SK-N-SH treated with all-trans-retinoic acid at 6 μM for 48 hours (cell line): Measurements from ENCODE around the gene STX18.

Experiments used
- ATAC-seq: fragments of 200-7000 bp; cut with Tn5 transposase; 3 replicates; pipeline ENCODE4 v1.9.1; 2020; ENCODE audit warnings: mild to moderate bottlenecking, moderate library complexity
- ARNTL ChIP-seq: fragments of 450-650 bp; formaldehyde crosslinking; IDR thresholded peaks from 2 replicates; pipeline ENCODE4 v1.5.0; 2020; ENCODE audit warnings: low read depth, mild to moderate bottlenecking, moderate library complexity, borderline replicate concordance
- BACH2 ChIP-seq: fragments of 250-450 bp; sonication (Bioruptor Pico); IDR thresholded peaks from 2 replicates; pipeline ENCODE4 v1.9.0; 2021; ENCODE audit warnings: mild to moderate bottlenecking, borderline replicate concordance
- CREB5 ChIP-seq: fragments of 250-450 bp; sonication (Bioruptor Pico); IDR thresholded peaks from 2 replicates; pipeline ENCODE4 v1.5.1; 2020; ENCODE audit warnings: low read depth, mild to moderate bottlenecking, moderate library complexity
- CSDC2 ChIP-seq: fragments of 250-450 bp; sonication (Bioruptor Pico); IDR thresholded peaks from 2 replicates; pipeline ENCODE4 v1.5.0; 2020; ENCODE audit warnings: mild to moderate bottlenecking, moderate library complexity
- CSRNP3 ChIP-seq: fragments of 250-450 bp; sonication (Bioruptor Pico); IDR thresholded peaks from 2 replicates; pipeline ENCODE4 v1.5.1; 2021; ENCODE audit warnings: mild to moderate bottlenecking, moderate library complexity
- ESRRG ChIP-seq: fragments of 250-450 bp; sonication (Bioruptor Pico); IDR thresholded peaks from 2 replicates; pipeline ENCODE4 v1.6.1; 2021; ENCODE audit warnings: mild to moderate bottlenecking
- GLIS3 ChIP-seq: fragments of 250-450 bp; sonication (Bioruptor Pico); IDR thresholded peaks from 2 replicates; pipeline ENCODE4 v1.5.0; 2020; ENCODE audit warnings: mild to moderate bottlenecking, moderate library complexity
- ISL1 ChIP-seq: fragments of 250-450 bp; sonication (Bioruptor Pico); IDR thresholded peaks from 2 replicates; pipeline ENCODE4 v2.1.2; 2022; ENCODE audit warnings: mild to moderate bottlenecking, moderate library complexity
- PATZ1 ChIP-seq: fragments of 250-450 bp; sonication (Bioruptor Pico); IDR thresholded peaks from 2 replicates; pipeline ENCODE4 v1.8.0; 2020; ENCODE audit warnings: mild to moderate bottlenecking, moderate library complexity, borderline replicate concordance
- POU6F1 ChIP-seq: fragments of 250-450 bp; sonication (Bioruptor Pico); IDR thresholded peaks from 2 replicates; pipeline ENCODE4 v1.8.0; 2021; ENCODE audit warnings: low read depth, mild to moderate bottlenecking, moderate library complexity, borderline replicate concordance
- PPARA ChIP-seq: fragments of 250-450 bp; sonication (Bioruptor Pico); IDR thresholded peaks from 2 replicates; pipeline ENCODE4 v1.5.0; 2020; ENCODE audit warnings: mild to moderate bottlenecking, borderline replicate concordance
- RARB ChIP-seq: fragments of 250-450 bp; sonication (Bioruptor Pico); IDR thresholded peaks from 2 replicates; pipeline ENCODE4 v1.8.0; 2021; ENCODE audit warnings: mild to moderate bottlenecking, moderate library complexity
- SNAI2 ChIP-seq: fragments of 250-450 bp; sonication (Bioruptor Pico); IDR thresholded peaks from 2 replicates; pipeline ENCODE4 v1.5.0; 2020; ENCODE audit warnings: mild to moderate bottlenecking, moderate library complexity
- TCF4 ChIP-seq: fragments of 250-450 bp; sonication (Bioruptor Pico); IDR thresholded peaks from 2 replicates; pipeline ENCODE4 v1.8.0; 2021; ENCODE audit warnings: mild to moderate bottlenecking, moderate library complexity, borderline replicate concordance
- TOX ChIP-seq: fragments of 250-450 bp; sonication (Bioruptor Pico); IDR thresholded peaks from 2 replicates; pipeline ENCODE4 v1.8.0; 2021; ENCODE audit warnings: mild to moderate bottlenecking, moderate library complexity, borderline replicate concordance
- ZC3H10 ChIP-seq: fragments of 250-450 bp; sonication (Bioruptor Pico); IDR thresholded peaks from 2 replicates; pipeline ENCODE4 v1.5.1; 2021; ENCODE audit warnings: mild to moderate bottlenecking, moderate library complexity
- ZFP3 ChIP-seq: fragments of 250-450 bp; sonication (Bioruptor Pico); IDR thresholded peaks from 2 replicates; pipeline ENCODE4 v1.5.0; 2020; ENCODE audit warnings: mild to moderate bottlenecking, moderate library complexity
- ZFP30 ChIP-seq: fragments of 450-650 bp; formaldehyde crosslinking; IDR thresholded peaks from 2 replicates; pipeline ENCODE4 v1.5.0; 2022; ENCODE audit warnings: mild to moderate bottlenecking, moderate library complexity
- ZNF565 ChIP-seq: fragments of 450-650 bp; formaldehyde crosslinking; conservative IDR thresholded peaks from 2 replicates; pipeline ENCODE4 v1.5.0; 2020; ENCODE audit warnings: low read depth, mild to moderate bottlenecking, moderate library complexity
- ZNF70 ChIP-seq: fragments of 450-650 bp; formaldehyde crosslinking; IDR thresholded peaks from 2 replicates; pipeline ENCODE4 v1.5.0; 2020; ENCODE audit warnings: mild to moderate bottlenecking, moderate library complexity
- TF ChIP-seq, protein P1 (sequence below): fragments of 250-450 bp; sonication (Bioruptor Pico); IDR thresholded peaks from 2 replicates; pipeline ENCODE4 v1.5.0; 2020; ENCODE audit warnings: mild to moderate bottlenecking, moderate library complexity

Gene STX18

DNA sequence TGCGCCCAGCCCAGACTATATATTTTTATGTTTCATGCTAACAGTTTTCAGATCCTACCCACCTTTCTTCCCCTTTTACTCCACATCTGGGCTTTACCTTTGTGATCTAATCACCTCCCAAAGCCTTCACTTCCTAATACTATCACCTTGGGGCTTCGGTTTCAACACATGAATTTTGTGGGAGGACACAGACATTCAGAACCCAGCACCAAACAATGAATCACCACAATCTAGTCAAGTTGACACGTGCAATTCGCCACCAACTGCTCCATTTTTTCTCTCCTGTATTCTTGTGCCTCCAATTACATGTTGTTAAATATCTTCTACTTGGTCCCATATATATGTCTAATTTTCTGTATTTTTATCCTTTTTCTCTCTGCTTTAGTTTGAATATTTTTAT is 41.8 kb upstream of the STX18 start:
- no peak for ATAC-seq
- TF ChIP-seq ZFP3 (CRISPR knock-in tag): no peak
- TF ChIP-seq PPARA: no peak
- TF ChIP-seq CREB5: no peak
- TF ChIP-seq, all 23 proteins: peak for 0

- no peak for ATAC-seq
- TF ChIP-seq POU6F1 (CRISPR knock-in tag) (no peak), ZC3H10 (CRISPR knock-in tag) (no peak), SNAI2 (CRISPR knock-in tag) (no peak), CSDC2 (CRISPR knock-in tag) (no peak), ESRRG (CRISPR knock-in tag) (no peak), ISL1 (CRISPR knock-in tag) (no peak), ARNTL (CRISPR knock-in tag) (no peak), RARB (CRISPR knock-in tag) (no peak), TOX (CRISPR knock-in tag) (no peak), PATZ1 (CRISPR knock-in tag) (no peak), ZFP3 (CRISPR knock-in tag) (no peak), BACH2 (CRISPR knock-in tag) (no peak), CREB5 (no peak), CSRNP3 (CRISPR knock-in tag) (no peak), PPARA (no peak), TCF4 (CRISPR knock-in tag) (no peak), ZNF70 (no peak), GLIS3 (no peak), ZFP30 (CRISPR knock-in tag) (no peak)
- TF ChIP-seq, protein P1, sequence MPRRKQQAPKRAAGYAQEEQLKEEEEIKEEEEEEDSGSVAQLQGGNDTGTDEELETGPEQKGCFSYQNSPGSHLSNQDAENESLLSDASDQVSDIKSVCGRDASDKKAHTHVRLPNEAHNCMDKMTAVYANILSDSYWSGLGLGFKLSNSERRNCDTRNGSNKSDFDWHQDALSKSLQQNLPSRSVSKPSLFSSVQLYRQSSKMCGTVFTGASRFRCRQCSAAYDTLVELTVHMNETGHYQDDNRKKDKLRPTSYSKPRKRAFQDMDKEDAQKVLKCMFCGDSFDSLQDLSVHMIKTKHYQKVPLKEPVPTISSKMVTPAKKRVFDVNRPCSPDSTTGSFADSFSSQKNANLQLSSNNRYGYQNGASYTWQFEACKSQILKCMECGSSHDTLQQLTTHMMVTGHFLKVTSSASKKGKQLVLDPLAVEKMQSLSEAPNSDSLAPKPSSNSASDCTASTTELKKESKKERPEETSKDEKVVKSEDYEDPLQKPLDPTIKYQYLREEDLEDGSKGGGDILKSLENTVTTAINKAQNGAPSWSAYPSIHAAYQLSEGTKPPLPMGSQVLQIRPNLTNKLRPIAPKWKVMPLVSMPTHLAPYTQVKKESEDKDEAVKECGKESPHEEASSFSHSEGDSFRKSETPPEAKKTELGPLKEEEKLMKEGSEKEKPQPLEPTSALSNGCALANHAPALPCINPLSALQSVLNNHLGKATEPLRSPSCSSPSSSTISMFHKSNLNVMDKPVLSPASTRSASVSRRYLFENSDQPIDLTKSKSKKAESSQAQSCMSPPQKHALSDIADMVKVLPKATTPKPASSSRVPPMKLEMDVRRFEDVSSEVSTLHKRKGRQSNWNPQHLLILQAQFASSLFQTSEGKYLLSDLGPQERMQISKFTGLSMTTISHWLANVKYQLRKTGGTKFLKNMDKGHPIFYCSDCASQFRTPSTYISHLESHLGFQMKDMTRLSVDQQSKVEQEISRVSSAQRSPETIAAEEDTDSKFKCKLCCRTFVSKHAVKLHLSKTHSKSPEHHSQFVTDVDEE (CRISPR knock-in tag): no peak
Measured at GRCh38 chr4:4582653-4583052, 40.8 kb upstream of the STX18 start.

DNA sequence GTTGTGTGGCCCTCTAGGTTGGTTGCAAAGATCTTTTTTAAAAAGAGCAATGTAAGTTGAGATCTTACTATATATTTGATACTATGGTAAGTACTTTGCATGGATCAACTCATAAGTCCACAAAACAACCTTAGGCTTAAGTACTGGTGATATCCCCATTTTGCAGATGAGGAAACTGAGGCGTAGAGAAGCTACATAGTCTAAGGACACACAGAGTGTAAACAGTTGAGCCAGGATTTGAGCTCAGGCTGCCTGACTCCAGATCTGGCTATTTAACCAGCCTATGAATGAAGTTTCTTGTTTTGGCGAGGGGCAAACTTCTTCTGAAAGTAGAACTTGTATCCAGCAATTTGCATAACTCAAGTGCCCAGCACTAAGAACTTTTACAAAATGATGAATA is 38.6 kb upstream of the STX18 start:
- TF ChIP-seq, protein P1 (CRISPR knock-in tag): no peak
- TF ChIP-seq ESRRG (CRISPR knock-in tag): no peak
- TF ChIP-seq ZNF565 (CRISPR knock-in tag): no peak
- no peak for TF ChIP-seq CSDC2 (CRISPR knock-in tag)
- TF ChIP-seq TOX (CRISPR knock-in tag): no peak
- no peak for TF ChIP-seq ARNTL (CRISPR knock-in tag)
- TF ChIP-seq RARB (CRISPR knock-in tag): no peak
- TF ChIP-seq CREB5: no peak
- no peak for TF ChIP-seq TCF4 (CRISPR knock-in tag)
- TF ChIP-seq SNAI2 (CRISPR knock-in tag): no peak

More for the DNA sequence above, 38.6 kb upstream of the STX18 start:
- ATAC-seq: no peak
